Immature natural killer cell (primary cell): ENCODE results near the gene ADGRD1. TPM values are rescaled to one million over a fixed set of nuclear protein-coding genes. Genes with fewer than 3 reads are reported as not detected.

Source experiments
- DNase-seq, 3 donors: peaks; one replicate each; pipeline ENCODE4 v3.0.0; 2022; ENCODE audit warnings: mixed read lengths in 1 of 3
- H3K27ac Mint-ChIP-seq, 6 donors: one replicate each; pipeline ENCODE4 v1.8.0; 2020; ENCODE audit warnings: mixed read lengths in 6 of 6, mild to moderate bottlenecking in 5 of 6, inconsistent platforms in 4 of 6, moderate library complexity in 3 of 6
- H3K27me3 Mint-ChIP-seq, 3 donors: one replicate each; pipeline ENCODE4 v1.8.0; 2020 to 2021; ENCODE audit warnings: low read depth in 3 of 3, mild to moderate bottlenecking in 3 of 3, mixed read lengths in 3 of 3, moderate library complexity in 3 of 3, inconsistent platforms in 1 of 3
- H3K36me3 Mint-ChIP-seq, 3 donors: one replicate each; pipeline ENCODE4 v1.8.0; 2020; ENCODE audit warnings: mixed read lengths in 3 of 3, inconsistent platforms in 2 of 3, mild to moderate bottlenecking in 2 of 3
- H3K4me1 Mint-ChIP-seq, 2 donors: one replicate each; pipeline ENCODE4 v1.8.0; 2020; ENCODE audit warnings: inconsistent platforms in 2 of 2, mild to moderate bottlenecking in 2 of 2, mixed read lengths in 2 of 2, moderate library complexity in 1 of 2
- H3K4me3 Mint-ChIP-seq, 5 donors: one replicate each; pipeline ENCODE4 v1.8.0; 2020; ENCODE audit warnings: mild to moderate bottlenecking in 5 of 5, mixed read lengths in 5 of 5, inconsistent platforms in 3 of 5, moderate library complexity in 3 of 5
- H3K9me3 Mint-ChIP-seq, 6 donors: one replicate each; pipeline ENCODE4 v1.8.0; 2020; ENCODE audit warnings: mild to moderate bottlenecking in 6 of 6, mixed read lengths in 6 of 6, inconsistent platforms in 4 of 6, moderate library complexity in 3 of 6
- polyA plus RNA-seq, 3 donors: library from polyadenylated mRNA; unstranded; fragments of 300-500 nt; fragmentation: Illumina TruSeq; gene quantifications; one replicate each; pipeline ENCODE4 v1.2.3, GENCODE V29; 2021

The ADGRD1 gene
- polyA plus RNA-seq, 3 donors from 2014 or later = not detected

- no peak for DNase-seq
- Mint-ChIP-seq H3K4me1 (peaks cover 5 to 10% of the 10 kb centered on the region in 2 donors), H3K36me3 (no peaks in the 10 kb centered on the region), H3K27me3 (peaks cover 2 to 5% (median 5%) of the 10 kb centered on the region in 3 donors), H3K9me3 (no peaks in the 10 kb centered on the region), H3K27ac (no peak overlapping the region), H3K4me3 (no peak overlapping the region)
These were observed 147.3 kb downstream of the ADGRD1 start for GRCh38 chr12:131101006-131101405.

- H3K27me3 Mint-ChIP-seq = peaks cover 2 to 5% (median 3%) of the 10 kb centered on the region in 3 donors
- DNase-seq = no peak
- H3K36me3 Mint-ChIP-seq = no peaks in the 10 kb centered on the region
- H3K9me3 Mint-ChIP-seq = no peaks in the 10 kb centered on the region
- H3K27ac Mint-ChIP-seq = no peak overlapping the region
- peaks cover 5 to 13% of the 10 kb centered on the region in 2 donors for H3K4me1 Mint-ChIP-seq
- no peak overlapping the region for H3K4me3 Mint-ChIP-seq
These were observed 148.2 kb downstream of the ADGRD1 start for GRCh38 chr12:131101703-131102492.

- DNase-seq = no peak
- peaks cover 5 to 13% of the 10 kb centered on the region in 2 donors for H3K4me1 Mint-ChIP-seq
- no peak overlapping the region for H3K4me3 Mint-ChIP-seq
- H3K27me3 Mint-ChIP-seq = peaks cover 0 to 5% (median 3%) of the 10 kb centered on the region in 3 donors
- H3K9me3 Mint-ChIP-seq = no peaks in the 10 kb centered on the region
- no peaks in the 10 kb centered on the region for H3K36me3 Mint-ChIP-seq
- no peak overlapping the region for H3K27ac Mint-ChIP-seq
These were observed 148.8 kb downstream of the ADGRD1 start for GRCh38 chr12:131102493-131102931.

GRCh38 chr12:131102991-131103668 lies 149.4 kb downstream of the ADGRD1 start:
- no peak for DNase-seq
- no peak overlapping the region for H3K27ac Mint-ChIP-seq
- no peaks in the 10 kb centered on the region for H3K36me3 Mint-ChIP-seq
- H3K4me1 Mint-ChIP-seq = peaks cover 5 to 13% of the 10 kb centered on the region in 2 donors
- H3K9me3 Mint-ChIP-seq = no peaks in the 10 kb centered on the region
- H3K4me3 Mint-ChIP-seq = no peak overlapping the region
- H3K27me3 Mint-ChIP-seq = peaks cover 1 to 5% (median 3%) of the 10 kb centered on the region in 3 donors

GRCh38 chr12:131103669-131104462 lies 150.2 kb downstream of the ADGRD1 start:
- Mint-ChIP-seq H3K4me3 (no peak overlapping the region), H3K9me3 (no peaks in the 10 kb centered on the region), H3K27ac (no peak overlapping the region), H3K4me1 (peaks cover 5 to 13% of the 10 kb centered on the region in 2 donors), H3K36me3 (no peaks in the 10 kb centered on the region), H3K27me3 (peaks cover 2 to 5% (median 3%) of the 10 kb centered on the region in 3 donors)
- no peak for DNase-seq

- H3K27me3 Mint-ChIP-seq = peaks cover 2 to 5% (median 3%) of the 10 kb centered on the region in 3 donors
- peaks cover 5 to 13% of the 10 kb centered on the region in 2 donors for H3K4me1 Mint-ChIP-seq
- H3K9me3 Mint-ChIP-seq = no peaks in the 10 kb centered on the region
- DNase-seq = peak; percentile 55 to 67 (median 63)
- peak overlapping the region in 1 of 6 donors; percentile 66 for H3K27ac Mint-ChIP-seq
- H3K4me3 Mint-ChIP-seq = peak overlapping the region in 1 of 5 donors; percentile 35
- H3K36me3 Mint-ChIP-seq = no peaks in the 10 kb centered on the region
These were observed 151.0 kb downstream of the ADGRD1 start for GRCh38 chr12:131104463-131105350.

GRCh38 chr12:131105351-131105735 lies 151.6 kb downstream of the ADGRD1 start:
- Mint-ChIP-seq H3K27me3 (peaks cover 2 to 5% (median 3%) of the 10 kb centered on the region in 3 donors), H3K9me3 (no peaks in the 10 kb centered on the region), H3K4me3 (no peak overlapping the region), H3K36me3 (no peaks in the 10 kb centered on the region), H3K27ac (peak overlapping the region in 1 of 6 donors; percentile 56), H3K4me1 (peaks cover 5 to 13% of the 10 kb centered on the region in 2 donors)
- no peak for DNase-seq

- Mint-ChIP-seq H3K4me3 (peak overlapping the region in 2 of 5 donors; percentile 6 to 43), H3K27ac (peak overlapping the region in 4 of 6 donors; percentile 35 to 71 (median 54)), H3K4me1 (peaks cover 5 to 13% of the 10 kb centered on the region in 2 donors), H3K27me3 (peaks cover 2 to 5% (median 3%) of the 10 kb centered on the region in 3 donors), H3K36me3 (no peaks in the 10 kb centered on the region), H3K9me3 (no peaks in the 10 kb centered on the region)
- peak; percentile 37 to 49 (median 38) for DNase-seq
These were observed 152.1 kb downstream of the ADGRD1 start for GRCh38 chr12:131105736-131106348.

- H3K27ac Mint-ChIP-seq = peak overlapping the region in 2 of 6 donors; percentile 56 to 70
These were observed 152.7 kb downstream of the ADGRD1 start for GRCh38 chr12:131106349-131106941.

GRCh38 chr12:131108177-131108955 lies 154.7 kb downstream of the ADGRD1 start:
- no peaks in the 10 kb centered on the region for H3K36me3 Mint-ChIP-seq
- no peak for DNase-seq
- H3K9me3 Mint-ChIP-seq = no peaks in the 10 kb centered on the region
- peaks cover 5 to 13% of the 10 kb centered on the region in 2 donors for H3K4me1 Mint-ChIP-seq
- no peak overlapping the region for H3K27ac Mint-ChIP-seq
- peaks cover 0 to 5% (median 2%) of the 10 kb centered on the region in 3 donors for H3K27me3 Mint-ChIP-seq
- no peak overlapping the region for H3K4me3 Mint-ChIP-seq

More at GRCh38 chr12:131106349-131106941, 152.7 kb downstream of the ADGRD1 start:
- DNase-seq = no peak
- peaks cover 5 to 13% of the 10 kb centered on the region in 2 donors for H3K4me1 Mint-ChIP-seq
- H3K9me3 Mint-ChIP-seq = no peaks in the 10 kb centered on the region
- H3K27me3 Mint-ChIP-seq = peaks cover 2 to 3% (median 2%) of the 10 kb centered on the region in 3 donors
- peak overlapping the region in 1 of 5 donors; percentile 43 for H3K4me3 Mint-ChIP-seq
- H3K36me3 Mint-ChIP-seq = no peaks in the 10 kb centered on the region

- no peaks in the 10 kb centered on the region for H3K36me3 Mint-ChIP-seq
- no peaks in the 10 kb centered on the region for H3K4me1 Mint-ChIP-seq
- no peak for DNase-seq
- peaks cover 0 to 7% (median 4%) of the 10 kb centered on the region in 3 donors for H3K27me3 Mint-ChIP-seq
- H3K9me3 Mint-ChIP-seq = no peaks in the 10 kb centered on the region
- H3K4me3 Mint-ChIP-seq = no peak overlapping the region
- no peak overlapping the region for H3K27ac Mint-ChIP-seq
These were observed 157.7 kb downstream of the ADGRD1 start for GRCh38 chr12:131111446-131111845.
